GM19043 (cell line): ENCODE data around the gene ATXN7L3B.

Experiments
- ATAC-seq: cut with Tn5 transposase; IDR thresholded peaks from one replicate; pipeline ENCODE4 v1.9.1; 2021; ENCODE audit warnings: low read depth; ENCODE audit not compliant: unreplicated experiment

ATXN7L3B gene

DNA sequence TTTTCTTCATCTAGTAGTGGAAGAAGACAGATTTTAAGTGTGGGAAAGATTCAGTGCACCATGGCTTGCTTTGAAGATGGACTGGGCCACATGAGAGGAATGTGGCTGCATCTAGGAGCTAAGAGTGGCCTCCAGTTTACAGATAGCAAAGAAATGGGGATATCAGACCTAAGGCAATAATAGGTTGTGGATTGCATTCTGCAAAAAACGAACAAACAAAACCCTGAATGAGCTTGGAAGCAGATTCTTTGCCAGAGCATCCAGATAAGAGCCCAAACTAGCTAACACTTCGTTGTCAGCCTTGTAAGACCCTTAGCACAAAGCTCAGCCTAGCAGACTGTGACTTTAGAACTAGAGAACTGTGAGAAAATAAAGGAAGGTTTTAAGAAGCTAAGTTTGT is 9.6 kb downstream of the ATXN7L3B start:
- ATAC-seq, result no peak

DNA sequence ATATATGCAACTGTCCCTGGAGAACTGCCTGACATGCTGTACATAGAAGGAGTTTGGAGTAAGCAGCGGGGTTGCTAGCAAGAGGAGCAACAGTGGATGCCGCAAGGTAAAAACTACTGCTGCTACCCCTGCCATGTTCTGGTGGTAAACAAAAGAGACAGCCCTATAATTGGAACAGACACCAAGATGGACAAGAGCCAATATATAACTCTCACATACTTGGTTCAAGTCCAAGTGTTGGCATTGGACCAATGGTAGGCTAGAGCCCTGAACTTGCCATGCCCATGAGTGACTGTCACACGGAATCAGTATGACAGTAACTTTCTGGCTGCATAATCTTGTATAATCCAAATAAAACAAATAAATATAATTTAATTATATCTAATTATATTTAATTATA is 13.7 kb downstream of the ATXN7L3B start:
- no peak for ATAC-seq

DNA sequence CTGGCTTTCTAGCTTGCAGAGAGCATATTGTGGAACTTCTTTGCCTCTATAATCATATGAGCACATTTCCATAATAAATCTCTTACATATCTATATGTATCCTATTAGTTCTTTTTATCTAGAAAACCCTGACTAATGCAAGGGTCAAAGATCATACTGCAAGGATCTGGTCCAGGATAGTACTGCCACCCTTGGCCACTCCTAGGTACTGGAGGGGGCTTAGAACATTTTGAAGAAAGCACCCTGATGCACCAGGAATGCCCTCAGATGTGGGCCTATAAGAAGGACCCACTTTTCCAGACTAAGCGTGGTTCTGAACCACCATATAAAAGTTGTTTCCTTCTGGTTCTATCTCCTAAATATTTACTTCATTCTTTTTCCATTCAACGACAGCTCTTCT is 14.6 kb downstream of the ATXN7L3B start:
- no peak for ATAC-seq

DNA sequence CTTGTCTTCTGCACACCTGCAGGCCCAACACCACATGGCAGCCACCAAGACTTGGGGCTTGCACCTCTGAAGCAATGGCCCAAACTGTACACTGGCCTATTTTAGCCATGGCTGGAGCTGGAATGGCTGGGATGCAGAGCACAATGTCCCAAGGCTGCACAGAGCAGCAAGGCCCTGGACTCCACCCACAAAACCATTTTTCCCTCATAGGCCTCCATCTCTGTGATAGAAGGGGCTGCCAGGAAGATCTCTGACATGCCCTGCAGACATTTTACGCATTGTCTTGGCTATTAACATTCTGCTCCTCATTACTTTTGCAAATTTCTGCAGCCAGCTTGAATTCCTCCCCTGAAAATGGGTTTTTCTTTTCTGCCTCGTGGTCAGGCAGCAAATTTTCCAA is 22.1 kb downstream of the ATXN7L3B start:
- ATAC-seq, result no peak

DNA sequence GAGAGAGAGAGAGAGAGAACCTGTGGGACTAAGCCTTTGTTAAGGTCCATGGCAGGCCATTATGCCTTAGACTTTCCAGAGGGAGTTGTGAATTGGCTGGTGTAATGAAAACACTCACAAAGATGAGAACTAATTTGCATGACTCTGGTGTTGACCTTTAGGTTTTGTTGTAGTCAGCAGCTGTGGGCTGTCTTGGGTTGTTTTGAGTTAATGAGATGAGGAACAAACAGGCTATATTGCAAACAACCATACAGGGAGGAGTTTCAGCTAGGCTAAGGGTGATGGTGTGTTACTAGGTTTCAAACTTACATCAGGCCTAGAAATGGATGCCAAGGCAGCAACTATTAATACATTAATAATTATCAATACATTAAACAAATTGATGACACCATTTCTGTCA is 26.3 kb downstream of the ATXN7L3B start:
- no peak for ATAC-seq

DNA sequence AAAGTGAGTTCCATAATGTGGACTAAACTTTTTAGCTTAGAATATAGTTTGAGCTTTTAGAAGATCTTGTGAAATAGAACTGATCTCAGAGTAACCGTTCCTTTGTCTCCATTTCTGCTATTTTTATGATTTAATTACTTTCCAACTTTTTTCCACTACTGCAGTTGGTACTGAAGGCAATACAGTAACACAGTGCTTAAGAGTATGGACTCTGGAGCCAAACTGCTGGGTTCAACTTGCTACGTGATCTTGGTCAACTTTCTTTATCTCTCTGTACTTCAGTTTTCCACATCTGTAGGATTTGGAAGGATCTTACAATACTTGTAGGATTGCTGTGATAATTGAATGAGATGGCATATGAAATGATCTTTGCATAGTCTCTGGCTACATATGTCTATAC is 40.9 kb downstream of the ATXN7L3B start:
- ATAC-seq, result no peak

DNA sequence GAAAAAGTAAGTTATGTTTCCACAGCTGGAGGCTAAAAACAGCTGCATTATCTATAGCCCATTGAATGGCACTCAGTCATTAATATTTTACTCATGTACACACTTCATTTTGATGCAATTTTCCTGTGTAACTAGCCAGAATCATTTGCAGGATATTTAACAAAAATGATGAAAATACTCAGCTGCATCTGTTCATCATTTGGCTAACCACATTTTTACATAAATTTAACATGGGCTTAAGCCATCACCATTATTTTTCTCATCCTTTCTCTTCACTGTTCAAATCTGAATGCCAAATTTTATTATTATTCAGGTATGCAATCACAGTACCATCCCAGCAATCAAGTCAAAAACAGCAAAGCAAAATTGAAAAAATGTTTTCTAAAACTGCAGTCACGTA is 41.8 kb downstream of the ATXN7L3B start:
- no peak for ATAC-seq

DNA sequence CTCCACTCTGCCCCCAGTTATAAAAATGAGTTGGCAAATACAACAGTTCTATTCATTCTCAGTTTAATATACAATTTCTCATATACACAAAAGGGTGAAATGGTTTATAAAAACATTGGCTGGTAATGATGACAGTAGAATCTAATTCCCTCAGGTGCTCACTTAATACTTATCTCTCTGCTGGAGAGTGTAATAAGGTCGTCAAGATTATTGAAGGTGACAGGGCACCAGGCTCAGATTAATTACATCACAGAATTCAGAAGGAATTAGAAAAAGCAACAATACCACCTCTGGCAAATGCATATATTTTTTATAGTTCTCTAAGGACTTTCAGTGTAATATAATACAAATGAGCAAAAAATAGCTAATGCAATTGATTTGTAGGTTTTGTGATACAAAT is 42.3 kb downstream of the ATXN7L3B start:
- no peak for ATAC-seq

DNA sequence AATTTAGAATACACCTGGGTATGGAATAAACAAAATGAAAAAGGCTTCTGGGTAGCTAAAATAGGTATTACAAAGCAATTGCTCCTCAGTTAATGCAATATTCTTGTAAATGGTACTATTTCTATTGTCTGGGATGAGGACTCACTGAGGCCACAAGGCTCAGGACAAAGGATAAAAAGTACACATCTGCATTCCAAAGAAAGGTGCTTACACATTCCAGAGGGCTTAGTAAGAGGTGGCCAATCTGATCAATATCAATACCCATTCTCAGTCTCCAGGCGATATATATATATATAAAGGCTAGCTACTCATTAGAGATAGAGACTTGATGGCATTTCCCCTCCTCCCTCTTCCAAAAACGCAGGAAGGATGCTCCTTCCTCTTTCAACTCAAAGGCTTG is 43.8 kb downstream of the ATXN7L3B start:
- ATAC-seq, result no peak

DNA sequence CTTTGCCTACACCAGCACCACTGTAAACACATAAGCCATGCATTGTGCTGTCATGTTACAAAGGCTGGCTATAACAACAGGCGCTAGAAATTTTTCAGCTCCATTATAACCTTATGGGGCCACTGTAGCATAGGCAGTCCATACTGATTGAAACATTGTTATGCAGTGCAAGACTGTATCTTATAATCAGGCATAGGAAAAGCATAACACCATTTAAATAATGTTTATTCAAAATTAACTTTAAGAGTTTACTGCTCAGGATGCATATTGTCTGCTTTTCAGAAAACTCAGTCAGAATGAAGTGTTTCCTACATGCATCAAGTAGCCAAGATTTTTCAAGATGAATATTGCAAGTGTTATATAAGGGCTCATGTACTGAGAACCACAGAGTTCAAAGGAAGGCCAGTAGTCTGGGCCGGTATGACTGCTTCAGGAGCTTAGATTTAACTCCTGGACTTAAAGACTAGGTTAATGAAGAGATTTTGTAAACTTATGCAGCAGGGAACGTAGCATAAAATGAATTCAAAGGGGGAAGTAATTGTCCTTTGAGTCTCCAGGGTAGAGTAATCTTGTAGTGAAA is 46.9 kb downstream of the ATXN7L3B start:
- no peak for ATAC-seq

DNA sequence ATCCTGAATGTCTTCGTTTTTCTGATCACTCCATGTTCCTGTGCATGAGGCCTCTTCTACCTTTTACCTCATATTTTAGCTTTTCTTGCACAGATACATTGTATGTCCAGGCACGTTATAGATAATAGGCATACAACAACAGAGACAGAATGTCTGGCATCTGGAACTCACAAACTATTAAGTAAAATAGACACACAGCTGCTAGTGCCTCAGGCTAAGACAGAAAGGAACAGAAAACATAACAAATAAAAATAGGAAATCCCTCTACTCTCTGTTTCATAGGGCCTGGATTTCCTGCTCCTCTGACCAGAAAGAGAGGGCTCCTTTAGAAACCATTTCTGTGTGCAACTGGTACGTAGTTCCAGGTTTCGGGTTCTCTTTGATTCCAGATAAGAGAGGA is 48.6 kb downstream of the ATXN7L3B start:
- ATAC-seq, result no peak
